Upper lobe of left lung (tissue), 4 donors: ENCODE measurements around the gene BCL3.

Experiments
- EP300 ChIP-seq, 4 donors: sonication (generic); formaldehyde crosslinking; IDR thresholded peaks; one replicate each; pipeline ENCODE4 v1.5.1; 2017; ENCODE audit warnings: antibody characterized with exemption in 4 of 4, control low read depth in 2 of 4
- POLR2A ChIP-seq, 4 donors: fragments of 450-650 bp; IDR thresholded peaks; one replicate each; pipeline ENCODE4 v1.5.1; 2016 to 2017; ENCODE audit warnings: antibody characterized with exemption in 4 of 4, mild to moderate bottlenecking in 2 of 4
- POLR2AphosphoS5 ChIP-seq, 2 donors: sonication (generic); formaldehyde crosslinking; IDR thresholded peaks; one replicate each; pipeline ENCODE4 v1.5.1; 2017; ENCODE audit warnings: antibody characterized with exemption in 2 of 2
- TF ChIP-seq, protein P1 (sequence below), 6 experiments: fragments of 450-650 bp in 4 of 6; fragments of 200-600 bp in 2 of 6; sonication (generic) in 2 of 6; IDR thresholded peaks; one replicate each; pipeline ENCODE4 v1.5.1; 2016 to 2019; ENCODE audit warnings: antibody characterized with exemption in 6 of 6

GRCh38 chr19:44746616-44746945 is 1.9 kb upstream of the BCL3 start:
- TF ChIP-seq, protein P1, sequence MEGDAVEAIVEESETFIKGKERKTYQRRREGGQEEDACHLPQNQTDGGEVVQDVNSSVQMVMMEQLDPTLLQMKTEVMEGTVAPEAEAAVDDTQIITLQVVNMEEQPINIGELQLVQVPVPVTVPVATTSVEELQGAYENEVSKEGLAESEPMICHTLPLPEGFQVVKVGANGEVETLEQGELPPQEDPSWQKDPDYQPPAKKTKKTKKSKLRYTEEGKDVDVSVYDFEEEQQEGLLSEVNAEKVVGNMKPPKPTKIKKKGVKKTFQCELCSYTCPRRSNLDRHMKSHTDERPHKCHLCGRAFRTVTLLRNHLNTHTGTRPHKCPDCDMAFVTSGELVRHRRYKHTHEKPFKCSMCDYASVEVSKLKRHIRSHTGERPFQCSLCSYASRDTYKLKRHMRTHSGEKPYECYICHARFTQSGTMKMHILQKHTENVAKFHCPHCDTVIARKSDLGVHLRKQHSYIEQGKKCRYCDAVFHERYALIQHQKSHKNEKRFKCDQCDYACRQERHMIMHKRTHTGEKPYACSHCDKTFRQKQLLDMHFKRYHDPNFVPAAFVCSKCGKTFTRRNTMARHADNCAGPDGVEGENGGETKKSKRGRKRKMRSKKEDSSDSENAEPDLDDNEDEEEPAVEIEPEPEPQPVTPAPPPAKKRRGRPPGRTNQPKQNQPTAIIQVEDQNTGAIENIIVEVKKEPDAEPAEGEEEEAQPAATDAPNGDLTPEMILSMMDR (IDR thresholded peaks at IDR 0.05): no peak
- TF ChIP-seq POLR2A (IDR thresholded peaks at IDR 0.05) (no peak), POLR2AphosphoS5 (IDR thresholded peaks at IDR 0.05) (no peak), EP300 (IDR thresholded peaks at IDR 0.05) (no peak)
